Mammary epithelial cell (primary cell): ENCODE results near the gene NCKAP5L.
"Not testable (repeated sequence)": the region's sequence is repeated elsewhere in the genome, so short reads cannot be mapped to it uniquely, and the experiment has no call there.

Source experiments
- CTCF ChIP-seq, 2 donors: IDR thresholded peaks in 1 of 2; conservative IDR thresholded peaks in 1 of 2; 2 replicates each; pipeline ENCODE4 v1.5.1; 2011 to 2012; ENCODE audit warnings: inconsistent platforms in 2 of 2, low read length in 2 of 2, mild to moderate bottlenecking in 2 of 2, control low read depth in 1 of 2, low read depth in 1 of 2; ENCODE audit not compliant: insufficient read depth in 1 of 2; ENCODE audit errors: extremely low read depth in 1 of 2
- EZH2 ChIP-seq: IDR thresholded peaks from 2 replicates; pipeline ENCODE4 v1.6.1; 2012; ENCODE audit warnings: low read length, inconsistent platforms, borderline replicate concordance

GRCh38 chr12:49780914-49781313 is 47.3 kb downstream of the NCKAP5L start:
- not testable (repeated sequence) for TF ChIP-seq CTCF (conservative IDR thresholded peaks at IDR 0.05 in 1 of 2, IDR thresholded peaks at IDR 0.05 in 1 of 2; ENCODE audit: extremely low read depth in 1 of 2, insufficient read depth in 1 of 2, low read depth in 1 of 2, low read length in 2 of 2); EZH2
